Lung (tissue), 12 donors: ENCODE results near the gene IGSF22. TPM values are rescaled to one million over a fixed set of nuclear protein-coding genes. Genes with fewer than 3 reads are reported as not detected.

Source experiments
- ATAC-seq: fragments of 200-7000 bp; cut with Tn5 transposase; one replicate; pipeline ENCODE4 v1.9.1; 2020; ENCODE audit warnings: moderate number of reproducible peaks; ENCODE audit not compliant: insufficient read depth, low FRiP score
- DNase-seq, 3 donors: peaks; one replicate each; pipeline ENCODE4 v3.0.0-alpha.2; 2013 to 2017
- H3K27ac ChIP-seq, 2 donors: one replicate each; pipeline ENCODE4 v1.5.1; 2013; ENCODE audit warnings: mild to moderate bottlenecking in 2 of 2, moderate library complexity in 2 of 2, control low read depth in 1 of 2, inconsistent platforms in 1 of 2, low read depth in 1 of 2, low read length in 1 of 2
- H3K27me3 ChIP-seq, 3 donors: one replicate each; pipeline ENCODE4 v1.5.1; 2013; ENCODE audit warnings: low read length in 2 of 3; ENCODE audit not compliant: control insufficient read depth in 3 of 3, insufficient read depth in 3 of 3
- H3K36me3 ChIP-seq, 4 donors: one replicate each; pipeline ENCODE4 v1.5.1; 2013; ENCODE audit warnings: low read length in 4 of 4, mild to moderate bottlenecking in 1 of 4, moderate library complexity in 1 of 4; ENCODE audit not compliant: control insufficient read depth in 4 of 4, insufficient read depth in 4 of 4
- H3K4me1 ChIP-seq, 5 donors: one replicate each; pipeline ENCODE4 v1.5.1; 2013; ENCODE audit warnings: low read length in 5 of 5, mild to moderate bottlenecking in 2 of 5, moderate library complexity in 1 of 5; ENCODE audit not compliant: control insufficient read depth in 5 of 5, insufficient read depth in 5 of 5
- H3K4me3 ChIP-seq: one replicate; pipeline ENCODE4 v1.5.1; 2013; ENCODE audit warnings: mild to moderate bottlenecking, control low read depth, moderate library complexity
- H3K9ac ChIP-seq, 2 donors: one replicate each; pipeline ENCODE4 v1.5.1; 2013; ENCODE audit warnings: low read length in 2 of 2, control low read depth in 1 of 2; ENCODE audit not compliant: insufficient read depth in 1 of 2
- H3K9me3 ChIP-seq, 4 donors: one replicate each; pipeline ENCODE4 v1.5.1; 2013; ENCODE audit warnings: low read length in 3 of 4, mild to moderate bottlenecking in 1 of 4, moderate library complexity in 1 of 4; ENCODE audit not compliant: control insufficient read depth in 4 of 4, insufficient read depth in 3 of 4
- CTCF ChIP-seq: IDR thresholded peaks from 2 replicates; pipeline ENCODE4 v1.5.1; 2012; ENCODE audit warnings: mild to moderate bottlenecking; ENCODE audit errors: control extremely low read depth, extremely low read depth
- WGBS, 2 donors: extraction: QIAGEN DNeasy Blood & Tissue Kit; methylation state at CpG; one replicate each; pipeline ENCODE4 v1.1.7; 2013; 5-methylcytosine and 5-hydroxymethylcytosine counted together
- polyA plus RNA-seq, 2 donors: library from polyadenylated mRNA; stranded (reverse); fragments of 200-250 nt; gene quantifications; one replicate each; pipeline ENCODE4 v1.2.1, GENCODE V29; 2013
- total RNA-seq, 2 donors: library from RNA; depleted of rRNA in 1 of 2; stranded (reverse); fragments of >200 nt in 1 of 2; gene quantifications; one replicate each; pipeline ENCODE4 v1.2.1, GENCODE V29; 2014 to 2021
- donor health status: control.
- donor health status: control.
- donor health status: Bipolar disorder and iron deficiency.
- donor health status: healthy.
- donor health status: DM: yes; HTN: yes; CAD: no.

IGSF22 gene
- total and polyA plus RNA-seq, 4 donors: 0.33 to 2.0 (median 0.56) TPM

- no peak overlapping the region for H3K4me3 ChIP-seq
- H3K27me3 ChIP-seq: no peaks in the 10 kb centered on the region
- peaks cover 0 to 19% (median 0%) of the 10 kb centered on the region in 5 donors for H3K4me1 ChIP-seq
- no peak for ATAC-seq
- 66 to 83% methylated on average over 7 of the region's 7 CpGs for WGBS, 2 donors
- no peak overlapping the region for H3K27ac ChIP-seq
- H3K36me3 ChIP-seq: no peaks in the 10 kb centered on the region
- no peaks in the 10 kb centered on the region for H3K9me3 ChIP-seq
- TF ChIP-seq CTCF: no peak
- H3K9ac ChIP-seq: no peak overlapping the region
- no peak for DNase-seq
These were observed 2.0 kb downstream of the IGSF22 start for GRCh38 chr11:18723991-18724390.

GRCh38 chr11:18722293-18722637, 3.7 kb downstream of the IGSF22 start:
- Histone ChIP-seq H3K9ac (peak overlapping the region in 1 of 2 donors; percentile 21), H3K27me3 (no peaks in the 10 kb centered on the region), H3K9me3 (no peaks in the 10 kb centered on the region), H3K36me3 (no peaks in the 10 kb centered on the region), H3K4me1 (peaks cover 0 to 19% (median 0%) of the 10 kb centered on the region in 5 donors), H3K4me3 (no peak overlapping the region), H3K27ac (no peak overlapping the region)
- TF ChIP-seq CTCF: no peak
- DNase-seq (no peak), ATAC-seq (no peak)
- WGBS, 2 donors: 67 to 77% methylated on average over 1 of the region's 1 CpG

- TF ChIP-seq CTCF: peak; percentile 46
- peak; percentile 65 to 78 (median 67) for DNase-seq
- Histone ChIP-seq H3K27ac (peak overlapping the region in 1 of 2 donors; percentile 37), H3K9ac (peak overlapping the region; percentile 21 to 81), H3K36me3 (no peaks in the 10 kb centered on the region), H3K27me3 (no peaks in the 10 kb centered on the region), H3K4me3 (peak overlapping the region; percentile 44), H3K9me3 (no peaks in the 10 kb centered on the region), H3K4me1 (peaks cover 0 to 19% (median 0%) of the 10 kb centered on the region in 5 donors)
- WGBS, 2 donors: 1 to 2% methylated on average over 36 of the region's 36 CpGs
- peak; percentile 59 for ATAC-seq
These were observed 4.3 kb downstream of the IGSF22 start for GRCh38 chr11:18721561-18722292.
